ENCODE results near the gene ANO6. TPM values are rescaled to one million over a fixed set of nuclear protein-coding genes. Genes with fewer than 3 reads are reported as not detected.

The ANO6 gene
- total RNA-seq, 1 experiment from 2014 or later: 18.1 TPM

GRCh38 chr12:45243963-45244362, 28.1 kb downstream of the ANO6 start:
- Histone ChIP-seq H3K79me2 (ENCODE audit: low read length) (peaks cover 13% of the 10 kb centered on the region; the same call in 1 of the 2 replicates), H3K27ac (ENCODE audit: low read length) (no peak overlapping the region), H3K9me3 (ENCODE audit: low read length) (no peaks in the 10 kb centered on the region), H3K9ac (ENCODE audit: low read length) (no peak overlapping the region), H3K27me3 (ENCODE audit: low read length) (no peaks in the 10 kb centered on the region), H3K36me3 (ENCODE audit: low read depth, low read length) (no peaks in the 10 kb centered on the region), H3F3A (ENCODE audit: low read length, unreplicated experiment) (no peaks in the 10 kb centered on the region), H3K4me1 (ENCODE audit: insufficient read depth, low read length) (no peaks in the 10 kb centered on the region), H3K9me2 (replicated peaks; ENCODE audit: low read length) (no peaks in the 10 kb centered on the region), H3K4me3 (ENCODE audit: low read length) (no peak overlapping the region), H2AFZ (ENCODE audit: low read length) (no peak overlapping the region), H4K20me1 (ENCODE audit: low read length) (no peaks in the 10 kb centered on the region), H3K4me2 (ENCODE audit: low read length) (no peak overlapping the region)
- no TSS peak for BruUV-seq (replicated peaks)
- intact Hi-C loops (cut with micrococcal nuclease): no loop called here
- POLR2A ChIA-PET (ENCODE audit: unreplicated experiment): no interaction called here
- ATAC-seq (no peak), DNase-seq (no peak)
- CTCF ChIA-PET: no interaction called here
- no peak for TF ChIP-seq EZH2phosphoT487 (IDR thresholded peaks at IDR 0.05; ENCODE audit: borderline replicate concordance, low read length)
- no peak for TF ChIP-seq CTCF (conservative IDR thresholded peaks at IDR 0.05; ENCODE audit: low read depth, low read length)
- TF ChIP-seq EZH2 (IDR thresholded peaks at IDR 0.05; ENCODE audit: low read length, unreplicated experiment): no peak

GRCh38 chr12:45244561-45245343, 28.9 kb downstream of the ANO6 start:
- ChIA-PET POLR2A (ENCODE audit: unreplicated experiment) (interaction anchor here (0.6 kb wide), 1 partner anchor 166 kb away, joined by 7 read pairs; no protein-coding TSS in a partner anchor), CTCF (no interaction called here)
- Histone ChIP-seq H4K20me1 (ENCODE audit: low read length) (no peaks in the 10 kb centered on the region), H3K79me2 (ENCODE audit: low read length) (peaks cover 13% of the 10 kb centered on the region; the same call in 1 of the 2 replicates), H3K27ac (ENCODE audit: low read length) (no peak overlapping the region), H3K9me2 (replicated peaks; ENCODE audit: low read length) (no peaks in the 10 kb centered on the region), H3K4me3 (ENCODE audit: low read length) (no peak overlapping the region), H3F3A (ENCODE audit: low read length, unreplicated experiment) (no peaks in the 10 kb centered on the region), H3K4me1 (ENCODE audit: insufficient read depth, low read length) (no peaks in the 10 kb centered on the region), H2AFZ (ENCODE audit: low read length) (no peak overlapping the region), H3K9ac (ENCODE audit: low read length) (no peak overlapping the region), H3K27me3 (ENCODE audit: low read length) (no peaks in the 10 kb centered on the region), H3K36me3 (ENCODE audit: low read depth, low read length) (no peaks in the 10 kb centered on the region), H3K4me2 (ENCODE audit: low read length) (no peak overlapping the region), H3K9me3 (ENCODE audit: low read length) (no peaks in the 10 kb centered on the region)
- BruUV-seq (replicated peaks): no TSS peak
- intact Hi-C loops (cut with micrococcal nuclease): no loop called here
- TF ChIP-seq EZH2 (IDR thresholded peaks at IDR 0.05; ENCODE audit: low read length, unreplicated experiment) (no peak), EZH2phosphoT487 (IDR thresholded peaks at IDR 0.05; ENCODE audit: borderline replicate concordance, low read length) (no peak), CTCF (conservative IDR thresholded peaks at IDR 0.05; ENCODE audit: low read depth, low read length) (no peak)
- ATAC-seq: no peak
- DNase-seq: no peak

- Histone ChIP-seq H3K27ac (ENCODE audit: low read length) (no peak overlapping the region), H4K20me1 (ENCODE audit: low read length) (no peaks in the 10 kb centered on the region), H3K4me1 (ENCODE audit: insufficient read depth, low read length) (no peaks in the 10 kb centered on the region), H3K9me2 (replicated peaks; ENCODE audit: low read length) (no peaks in the 10 kb centered on the region), H3K36me3 (ENCODE audit: low read depth, low read length) (no peaks in the 10 kb centered on the region), H3K4me2 (ENCODE audit: low read length) (no peak overlapping the region), H2AFZ (ENCODE audit: low read length) (no peak overlapping the region), H3K79me2 (ENCODE audit: low read length) (peaks cover 13% of the 10 kb centered on the region; the same call in 1 of the 2 replicates), H3F3A (ENCODE audit: low read length, unreplicated experiment) (no peaks in the 10 kb centered on the region), H3K9ac (ENCODE audit: low read length) (no peak overlapping the region), H3K9me3 (ENCODE audit: low read length) (no peaks in the 10 kb centered on the region), H3K27me3 (ENCODE audit: low read length) (no peaks in the 10 kb centered on the region), H3K4me3 (ENCODE audit: low read length) (no peak overlapping the region)
- POLR2A ChIA-PET (ENCODE audit: unreplicated experiment): no interaction called here
- DNase-seq (no peak), ATAC-seq (no peak)
- CTCF ChIA-PET: no interaction called here
- intact Hi-C loops (cut with micrococcal nuclease): no loop called here
- TF ChIP-seq EZH2phosphoT487 (IDR thresholded peaks at IDR 0.05; ENCODE audit: borderline replicate concordance, low read length) (no peak), CTCF (conservative IDR thresholded peaks at IDR 0.05; ENCODE audit: low read depth, low read length) (no peak)
- no TSS peak for BruUV-seq (replicated peaks)
These were observed 30.3 kb downstream of the ANO6 start for GRCh38 chr12:45246236-45246635.

Data from PC-3 (cell line).